HG02970 (cell line): ENCODE results near the gene GRIPAP1.

Source experiments
- ATAC-seq: cut with Tn5 transposase; IDR thresholded peaks from one replicate; pipeline ENCODE4 v1.9.1; 2021; ENCODE audit warnings: mild to moderate bottlenecking, moderate library complexity, moderate number of reproducible peaks; ENCODE audit not compliant: unreplicated experiment, low FRiP score

GRIPAP1 gene

GRCh38 chrX:48966796-48967579 is 35.1 kb downstream of the GRIPAP1 start:
- ATAC-seq, result no peak

DNA sequence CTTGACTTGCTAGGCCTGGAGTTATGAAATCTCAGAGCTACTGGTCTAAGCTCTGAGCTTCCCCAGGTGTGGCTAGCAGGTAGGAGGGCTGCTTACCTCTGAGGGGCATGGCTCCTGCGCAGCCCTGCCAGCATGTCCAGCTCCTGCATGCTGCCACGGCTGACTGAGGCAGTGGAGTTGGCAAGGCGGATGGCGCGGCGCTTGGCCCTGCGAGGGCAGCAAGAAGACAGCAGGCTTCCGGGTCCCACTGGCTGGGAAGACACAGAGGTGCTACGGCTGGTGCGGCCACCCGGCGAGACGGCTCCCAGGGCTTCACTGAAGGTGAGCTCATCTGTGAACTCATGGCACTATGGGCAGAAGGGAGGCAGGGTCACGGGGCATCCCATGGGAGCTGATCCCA is 36.1 kb downstream of the GRIPAP1 start:
- ATAC-seq, result no peak

DNA sequence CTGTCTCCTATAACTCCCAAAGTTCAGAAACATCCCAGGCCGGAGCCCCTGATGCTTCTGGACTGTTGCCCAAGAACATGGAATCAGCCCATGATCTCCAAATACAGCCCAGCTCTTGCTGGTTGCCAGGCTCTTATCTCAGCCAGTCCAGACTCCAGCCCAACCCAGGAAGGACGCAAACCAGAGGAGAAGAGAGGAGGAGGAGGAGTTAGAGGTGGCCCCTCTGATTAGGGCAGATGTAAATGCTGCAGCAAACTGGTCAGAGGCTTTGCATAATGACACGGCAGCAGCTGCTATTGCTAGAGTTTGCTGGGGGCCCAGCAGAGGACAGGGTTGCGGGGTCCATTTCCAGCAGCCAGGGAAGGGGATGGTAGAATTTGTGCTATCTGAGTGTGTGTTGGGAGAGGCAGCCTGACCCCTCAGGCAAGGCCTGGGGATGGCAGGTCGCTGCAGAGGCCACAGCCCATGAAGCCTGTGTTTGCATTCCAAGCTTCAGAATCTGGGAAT is 40.4 kb downstream of the GRIPAP1 start:
- ATAC-seq, result no peak

DNA sequence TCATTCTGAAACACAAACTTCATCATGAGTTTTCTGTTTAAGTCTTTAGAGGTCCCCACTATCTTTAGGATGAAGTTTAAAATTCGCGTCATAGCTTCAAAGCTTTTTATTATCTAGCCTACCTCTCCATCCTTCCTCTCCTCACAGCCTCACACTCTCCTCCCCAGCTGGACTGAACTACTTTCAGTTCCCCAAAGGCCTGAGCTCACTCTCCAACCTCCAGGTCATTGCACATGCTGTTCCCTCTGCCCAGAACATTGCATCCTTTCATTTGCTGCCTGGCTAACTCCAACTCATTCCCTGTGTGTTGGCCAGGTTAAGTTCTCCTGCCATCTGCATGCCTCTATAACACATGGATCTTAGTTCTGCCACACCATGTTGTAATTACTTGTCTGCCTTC is 41.8 kb downstream of the GRIPAP1 start:
- ATAC-seq, result no peak

DNA sequence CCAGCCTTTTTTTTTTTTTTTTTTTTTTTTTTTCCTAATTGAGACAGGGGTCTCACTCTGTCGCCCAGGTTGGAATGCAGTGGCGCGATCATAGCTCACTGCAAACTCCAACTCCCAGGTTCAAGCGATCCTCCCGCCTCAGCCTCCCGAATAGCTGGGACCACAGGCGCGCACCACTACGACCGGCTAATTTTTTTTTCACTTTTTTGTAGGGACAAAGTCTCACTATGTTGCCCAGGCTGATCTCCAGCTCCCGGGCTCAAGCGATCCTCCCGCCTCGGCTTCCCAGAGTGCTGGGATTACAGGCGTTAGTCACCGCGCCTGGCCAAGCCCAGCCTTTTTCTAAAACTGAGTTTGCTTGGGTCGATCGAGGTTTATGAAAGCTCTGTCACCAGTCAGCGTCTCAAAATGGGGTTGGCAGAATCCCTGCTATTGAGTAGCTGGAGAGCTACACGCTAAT is 43.4 kb downstream of the GRIPAP1 start:
- no peak for ATAC-seq

GRCh38 chrX:48957827-48958634 is 44.0 kb downstream of the GRIPAP1 start:
- ATAC-seq, result peak; percentile 72

- ATAC-seq, result peak; percentile 24
Measured at GRCh38 chrX:48957477-48957826, 44.6 kb downstream of the GRIPAP1 start, which contains the start of gene OTUD5. TSS of gene OTUD5 (minus strand) at chrX:48957607. CDS start at chrX:48957570, 37 bp downstream.

GRCh38 chrX:48956728-48957414 is 45.2 kb downstream of the GRIPAP1 start:
- no peak for ATAC-seq

GRCh38 chrX:48948589-48948988 is 53.5 kb downstream of the GRIPAP1 start:
- ATAC-seq, result no peak

GRCh38 chrX:48945517-48946348 is 56.3 kb downstream of the GRIPAP1 start:
- ATAC-seq, result no peak

DNA sequence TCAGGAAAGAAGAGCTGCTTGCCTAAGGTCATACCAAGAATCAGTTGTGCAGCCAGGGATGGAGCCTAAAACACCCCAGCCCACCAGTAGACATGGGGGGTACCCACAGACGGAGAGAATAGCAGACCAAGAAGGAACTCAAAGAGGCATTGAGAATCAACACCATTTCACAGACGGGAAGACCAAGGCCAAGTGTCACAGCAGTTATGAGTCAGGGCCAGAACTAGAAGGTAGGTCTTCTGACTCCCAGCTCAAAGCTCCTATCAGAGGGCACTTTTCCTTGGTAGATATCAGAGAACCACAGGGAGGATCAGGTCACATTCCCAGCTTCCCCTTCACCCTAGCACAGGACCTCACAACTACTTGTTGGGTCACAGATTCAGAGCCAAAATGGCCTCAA is 59.2 kb downstream of the GRIPAP1 start:
- ATAC-seq, result no peak

- no peak for ATAC-seq
Measured at GRCh38 chrX:48940404-48940955, 61.6 kb downstream of the GRIPAP1 start.

DNA sequence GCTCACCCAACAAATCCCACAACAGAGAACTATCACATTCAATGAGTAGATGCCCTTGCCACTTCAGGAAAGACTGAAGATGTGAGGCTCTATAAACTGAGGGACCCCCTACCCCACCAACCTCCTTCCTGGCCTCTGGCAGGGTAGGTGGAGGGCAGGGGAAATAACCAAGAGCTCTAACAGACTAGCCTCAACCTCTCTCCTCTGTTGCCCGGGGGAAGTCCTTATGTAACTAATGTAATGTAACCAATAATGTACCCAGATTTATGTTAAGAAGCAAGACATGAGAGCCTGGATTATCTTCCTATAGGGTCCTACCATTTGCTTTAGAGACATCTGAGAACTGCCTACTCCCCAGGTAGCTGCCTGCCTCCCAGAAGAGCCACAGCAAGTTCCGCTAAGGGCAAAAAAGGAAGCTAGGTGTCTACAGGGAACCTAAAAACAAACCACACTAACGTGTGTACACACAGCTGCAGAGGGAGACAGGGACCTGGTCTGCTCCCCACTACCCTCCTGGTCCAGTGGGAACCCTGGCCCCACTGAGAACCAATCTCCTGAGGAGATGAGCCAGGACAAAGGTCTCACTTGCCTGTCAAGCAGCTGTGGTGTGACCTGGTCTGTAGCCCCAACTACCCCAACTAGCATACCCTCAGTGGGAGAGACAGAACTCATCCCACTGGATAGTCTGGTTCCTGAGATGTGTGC is 62.4 kb downstream of the GRIPAP1 start:
- ATAC-seq, result no peak

DNA sequence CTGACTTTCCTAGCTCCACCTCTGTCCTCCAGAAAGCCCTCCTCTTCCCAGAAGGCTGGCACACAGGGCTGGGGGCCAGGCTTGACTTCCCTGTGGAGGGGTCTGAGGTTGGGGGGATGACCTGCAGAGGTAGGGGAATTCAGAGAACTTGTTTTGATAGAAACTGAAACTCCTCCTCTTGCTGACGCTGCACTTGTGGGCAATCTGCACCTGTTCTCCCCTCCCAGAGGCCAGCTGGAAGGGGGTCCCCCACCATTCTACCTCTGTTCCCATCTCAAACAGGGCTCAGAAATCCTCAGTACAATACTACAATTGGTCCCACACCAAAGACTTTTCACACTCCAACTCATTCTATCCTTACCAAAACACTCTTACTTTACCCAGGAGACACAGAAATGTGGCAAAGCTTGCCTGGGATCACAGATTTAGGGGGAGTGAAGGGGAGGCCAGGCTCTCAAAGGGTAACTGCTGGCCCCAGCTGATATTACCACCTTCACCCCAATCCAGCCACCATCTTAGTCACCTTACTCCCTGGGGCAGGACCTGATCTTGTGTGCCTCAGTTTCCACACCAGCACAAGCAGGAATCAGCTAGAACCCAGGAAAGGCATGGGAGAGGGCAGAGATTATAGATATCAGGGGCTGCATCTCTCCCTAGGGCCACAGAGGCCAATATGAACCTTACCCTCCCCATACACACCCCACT is 63.2 kb downstream of the GRIPAP1 start:
- peak; percentile 46 for ATAC-seq

DNA sequence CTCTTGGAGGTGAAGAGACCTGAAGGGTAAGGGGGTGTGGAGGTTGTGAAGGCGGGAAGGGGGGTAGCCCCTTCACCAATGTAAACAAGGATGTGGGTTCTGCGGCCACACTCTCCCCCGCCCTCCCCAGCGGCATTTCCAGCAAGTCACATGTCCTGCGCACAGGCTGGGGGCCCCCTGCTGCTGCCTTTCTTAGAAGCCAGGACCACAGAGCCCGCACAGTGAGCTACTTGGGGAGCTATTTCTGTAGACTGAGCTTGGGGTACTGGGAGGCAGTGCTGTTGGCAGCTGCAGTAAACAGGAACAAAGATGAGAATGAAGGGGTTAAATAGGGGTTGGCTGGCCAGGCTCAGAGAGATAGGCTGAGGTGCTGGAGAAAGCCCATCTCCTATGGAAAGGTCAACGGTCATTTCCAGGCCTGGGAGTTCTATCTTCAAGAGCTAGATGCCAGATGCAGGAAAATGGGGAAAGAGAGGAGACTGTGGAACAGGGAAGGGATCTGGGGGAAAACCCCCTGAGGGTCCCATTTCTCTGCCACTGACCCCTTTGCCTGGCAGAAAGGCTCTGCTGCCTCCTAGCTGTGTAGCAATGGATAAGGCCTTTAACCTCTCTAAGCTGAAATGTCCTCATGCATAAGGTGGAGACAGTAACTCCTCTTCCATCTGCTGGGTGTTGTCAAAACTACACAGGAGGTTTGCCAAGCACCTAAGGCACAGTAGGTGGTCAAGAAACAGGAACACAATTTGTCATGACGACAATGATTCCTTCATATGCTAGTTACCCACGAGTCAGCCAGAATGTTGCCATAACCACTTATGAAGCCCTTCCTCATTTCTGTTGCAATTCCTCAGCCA is 64.8 kb downstream of the GRIPAP1 start:
- peak; percentile 43 for ATAC-seq

- ATAC-seq, result peak; percentile 7
Measured at GRCh38 chrX:48936429-48937053, 65.5 kb downstream of the GRIPAP1 start.

DNA sequence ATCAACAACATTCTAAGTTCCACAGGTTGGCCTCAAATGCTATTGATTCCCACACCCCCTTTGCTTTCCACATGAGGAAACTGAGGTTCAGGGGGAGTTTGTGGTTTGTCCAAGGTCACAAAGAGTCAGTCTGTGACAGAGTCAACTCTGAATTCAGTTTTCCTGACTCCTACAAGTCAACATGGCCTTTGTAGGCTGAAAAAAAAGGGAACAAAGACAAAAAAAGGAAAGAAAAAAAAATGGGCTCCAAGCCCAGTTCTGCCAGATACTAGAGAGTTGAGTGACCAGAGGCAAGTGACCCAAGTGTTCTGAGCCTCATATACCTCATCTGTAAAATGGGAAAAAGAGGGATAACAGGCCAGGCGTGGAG is 66.8 kb downstream of the GRIPAP1 start:
- no peak for ATAC-seq
